DND-41 (cell line): ENCODE data around the gene SDR39U1.

Source experiments
- ATAC-seq: fragments of 200-7000 bp; cut with Tn5 transposase; 3 replicates; pipeline ENCODE4 v1.9.1; 2021; ENCODE audit warnings: low read depth; ENCODE audit not compliant: insufficient read depth
- DNase-seq: peaks from one replicate; pipeline ENCODE4 v3.0.0-alpha.2; 2020
- H2AFZ ChIP-seq: 2 replicates; pipeline ENCODE4 v1.6.0; 2012; ENCODE audit warnings: low read depth, low read length
- H3K27ac ChIP-seq: 2 replicates; pipeline ENCODE4 v1.5.1; 2012; ENCODE audit warnings: low read length, inconsistent platforms
- H3K27me3 ChIP-seq: fragments of 200-600 bp; sonication (generic); 2 replicates; pipeline ENCODE4 v1.6.0; 2012; ENCODE audit warnings: low read length, mild to moderate bottlenecking, inconsistent platforms; ENCODE audit not compliant: insufficient read depth, poor library complexity
- H3K36me3 ChIP-seq: 2 replicates; pipeline ENCODE4 v1.5.1; 2012; ENCODE audit warnings: low read length, inconsistent platforms; ENCODE audit not compliant: insufficient read depth
- H3K4me1 ChIP-seq: 2 replicates; pipeline ENCODE4 v1.5.1; 2012; ENCODE audit warnings: mild to moderate bottlenecking, low read length; ENCODE audit not compliant: insufficient read depth
- H3K4me2 ChIP-seq: 2 replicates; pipeline ENCODE4 v1.6.0; 2012; ENCODE audit warnings: mild to moderate bottlenecking, moderate library complexity, low read length, inconsistent platforms; ENCODE audit not compliant: insufficient read depth
- H3K4me3 ChIP-seq, 2 experiments: fragments of 200-600 bp in 1 of 2; shearing (Covaris generic) in 1 of 2; 2 replicates each; pipeline ENCODE4 v1.5.1; 2012 to 2016; ENCODE audit warnings: inconsistent platforms in 2 of 2, low read length in 2 of 2, mild to moderate bottlenecking in 2 of 2, low read depth in 1 of 2, moderate library complexity in 1 of 2
- H3K79me2 ChIP-seq: 2 replicates; pipeline ENCODE4 v1.6.0; 2012; ENCODE audit warnings: low read length, inconsistent platforms; ENCODE audit not compliant: insufficient read depth
- H3K9ac ChIP-seq: 2 replicates; pipeline ENCODE4 v1.6.0; 2012; ENCODE audit warnings: low read depth, mild to moderate bottlenecking, inconsistent platforms, low read length, moderate library complexity
- H3K9me3 ChIP-seq: 2 replicates; pipeline ENCODE4 v1.5.1; 2012; ENCODE audit warnings: low read length, moderate library complexity, mild to moderate bottlenecking, inconsistent platforms; ENCODE audit not compliant: insufficient read depth, severe bottlenecking
- H4K20me1 ChIP-seq: 2 replicates; pipeline ENCODE4 v1.6.0; 2012; ENCODE audit warnings: low read length; ENCODE audit not compliant: insufficient read depth
- EZH2 ChIP-seq: IDR thresholded peaks from 3 replicates; pipeline ENCODE4 v1.6.1; 2012; ENCODE audit warnings: borderline replicate concordance, low read depth, mild to moderate bottlenecking, moderate library complexity, low read length, inconsistent platforms; ENCODE audit not compliant: severe bottlenecking
- TF ChIP-seq, protein P1 (sequence below): IDR thresholded peaks from 2 replicates; pipeline ENCODE4 v1.5.1; 2012; ENCODE audit warnings: borderline replicate concordance, low read length, moderate library complexity, mild to moderate bottlenecking; ENCODE audit not compliant: poor library complexity, severe bottlenecking; ENCODE audit errors: extremely low read depth

SDR39U1 gene

DNA sequence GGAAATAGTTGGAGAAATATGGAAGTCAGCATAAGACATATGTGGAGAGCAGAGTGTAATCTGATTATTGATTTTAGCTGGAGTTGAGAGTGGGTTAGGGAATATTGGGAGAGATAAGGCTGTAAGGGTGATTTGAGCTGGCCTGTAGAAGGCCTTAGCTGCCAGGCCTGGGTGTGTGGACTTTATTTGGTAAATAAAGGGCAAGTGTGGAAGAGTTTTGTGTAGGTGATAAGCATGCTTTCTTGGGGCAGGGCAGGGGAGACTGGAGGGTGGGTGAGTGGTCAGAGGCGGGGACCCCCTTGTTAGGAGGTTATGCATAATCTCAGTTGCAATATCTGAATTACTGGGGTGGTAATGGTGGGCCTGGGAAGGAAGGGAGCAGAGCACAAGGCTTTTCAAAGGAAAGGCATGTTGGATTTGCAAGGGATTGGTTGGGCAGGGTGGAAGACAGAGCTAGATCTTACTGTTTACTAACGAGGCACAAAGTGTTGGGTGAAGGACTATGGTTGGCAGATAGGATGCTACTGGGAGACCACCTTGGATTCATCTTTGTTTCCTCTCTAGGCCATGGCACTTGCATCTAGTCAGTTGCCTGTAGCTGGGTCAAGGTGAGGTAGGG lies 7.3 kb downstream of the SDR39U1 start:
- DNase-seq (no peak), ATAC-seq (no peak)
- Histone ChIP-seq H3K79me2 (peaks cover 26% of the 10 kb centered on the region), H4K20me1 (peaks cover 32% of the 10 kb centered on the region), H2AFZ (no peak overlapping the region), H3K9me3 (no peaks in the 10 kb centered on the region), H3K27ac (no peak overlapping the region), H3K4me2 (no peak overlapping the region), H3K36me3 (peaks cover 89% of the 10 kb centered on the region), H3K4me3 (no peak overlapping the region), H3K9ac (no peak overlapping the region), H3K27me3 (no peaks in the 10 kb centered on the region), H3K4me1 (peaks cover 48% of the 10 kb centered on the region)
- no peak for TF ChIP-seq EZH2
- TF ChIP-seq, protein P1, sequence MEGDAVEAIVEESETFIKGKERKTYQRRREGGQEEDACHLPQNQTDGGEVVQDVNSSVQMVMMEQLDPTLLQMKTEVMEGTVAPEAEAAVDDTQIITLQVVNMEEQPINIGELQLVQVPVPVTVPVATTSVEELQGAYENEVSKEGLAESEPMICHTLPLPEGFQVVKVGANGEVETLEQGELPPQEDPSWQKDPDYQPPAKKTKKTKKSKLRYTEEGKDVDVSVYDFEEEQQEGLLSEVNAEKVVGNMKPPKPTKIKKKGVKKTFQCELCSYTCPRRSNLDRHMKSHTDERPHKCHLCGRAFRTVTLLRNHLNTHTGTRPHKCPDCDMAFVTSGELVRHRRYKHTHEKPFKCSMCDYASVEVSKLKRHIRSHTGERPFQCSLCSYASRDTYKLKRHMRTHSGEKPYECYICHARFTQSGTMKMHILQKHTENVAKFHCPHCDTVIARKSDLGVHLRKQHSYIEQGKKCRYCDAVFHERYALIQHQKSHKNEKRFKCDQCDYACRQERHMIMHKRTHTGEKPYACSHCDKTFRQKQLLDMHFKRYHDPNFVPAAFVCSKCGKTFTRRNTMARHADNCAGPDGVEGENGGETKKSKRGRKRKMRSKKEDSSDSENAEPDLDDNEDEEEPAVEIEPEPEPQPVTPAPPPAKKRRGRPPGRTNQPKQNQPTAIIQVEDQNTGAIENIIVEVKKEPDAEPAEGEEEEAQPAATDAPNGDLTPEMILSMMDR: no peak

DNA sequence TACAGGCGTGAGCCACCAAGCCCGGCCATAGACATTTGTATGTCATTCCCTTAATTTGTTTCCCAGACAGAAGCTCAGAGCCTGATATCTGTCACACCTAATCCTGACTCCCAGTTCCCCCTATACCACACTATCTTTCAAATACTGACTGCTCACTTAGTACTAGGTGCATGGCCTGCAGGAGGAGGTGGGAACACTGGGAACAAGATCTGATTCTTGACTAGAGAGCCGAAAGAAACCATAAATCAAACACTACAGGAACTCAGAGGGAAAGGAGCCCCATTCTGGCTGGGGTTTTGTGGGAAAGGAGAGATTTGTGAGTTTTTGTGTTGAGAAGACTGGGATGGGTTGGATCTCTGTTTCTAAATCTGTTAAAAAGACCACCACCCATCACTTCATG lies 7.9 kb downstream of the SDR39U1 start:
- no peaks in the 10 kb centered on the region for H3K9me3 ChIP-seq
- H4K20me1 ChIP-seq: peaks cover 27% of the 10 kb centered on the region
- H3K36me3 ChIP-seq: peaks cover 83% of the 10 kb centered on the region
- H3K27ac ChIP-seq: no peak overlapping the region
- no peak overlapping the region for H3K4me2 ChIP-seq
- ATAC-seq (no peak), DNase-seq (no peak)
- H3K4me3 ChIP-seq: no peak overlapping the region
- peaks cover 42% of the 10 kb centered on the region for H3K4me1 ChIP-seq
- no peak overlapping the region for H2AFZ ChIP-seq
- no peak overlapping the region for H3K9ac ChIP-seq
- H3K79me2 ChIP-seq: peaks cover 25% of the 10 kb centered on the region
- no peaks in the 10 kb centered on the region for H3K27me3 ChIP-seq
- no peak for TF ChIP-seq EZH2
- TF ChIP-seq, protein P1: no peak

DNA sequence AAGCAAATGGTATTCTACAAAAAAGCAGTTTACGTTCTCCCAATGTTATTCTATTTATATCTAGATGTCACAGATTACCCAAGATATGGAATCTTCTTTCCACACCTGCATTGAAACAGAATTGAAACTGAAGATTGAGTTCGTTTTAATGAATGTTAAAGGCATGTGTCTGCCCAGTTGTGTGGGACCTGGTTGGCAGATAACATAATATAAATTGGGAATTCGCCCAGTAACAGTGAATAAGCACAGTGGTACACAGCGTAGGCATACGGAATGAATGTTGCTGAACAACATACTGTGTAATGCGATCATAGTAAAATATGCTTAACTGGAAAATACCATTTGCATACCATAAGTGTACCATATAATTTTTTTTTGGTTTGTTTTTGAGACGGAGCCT lies 8.5 kb downstream of the SDR39U1 start:
- Histone ChIP-seq H3K4me3 (no peak overlapping the region), H3K27ac (no peak overlapping the region), H3K9me3 (no peaks in the 10 kb centered on the region), H3K27me3 (no peaks in the 10 kb centered on the region), H3K4me1 (peaks cover 47% of the 10 kb centered on the region), H4K20me1 (peaks cover 27% of the 10 kb centered on the region), H3K9ac (no peak overlapping the region), H3K36me3 (peaks cover 77% of the 10 kb centered on the region), H3K4me2 (no peak overlapping the region), H3K79me2 (peaks cover 26% of the 10 kb centered on the region), H2AFZ (no peak overlapping the region)
- TF ChIP-seq, protein P1: no peak
- TF ChIP-seq EZH2: no peak
- ATAC-seq: no peak
- DNase-seq: no peak
